SK-N-SH (cell line): ENCODE results near the gene APBB2.

Experiments used
- CTCF ChIP-seq: fragments of 200-600 bp; sonication (generic); IDR thresholded peaks from 2 replicates; pipeline ENCODE4 v1.6.1; 2017; ENCODE audit warnings: antibody characterized with exemption, mild to moderate bottlenecking, moderate library complexity
- EP300 ChIP-seq, 2 experiments: IDR thresholded peaks; 2 replicates each; pipeline versions ENCODE4 v1.4.0 to v1.6.1; 2012; ENCODE audit warnings: borderline replicate concordance in 1 of 2, low read depth in 1 of 2, low read length in 1 of 2
- FOXM1 ChIP-seq: IDR thresholded peaks from 2 replicates; pipeline ENCODE4 v1.4.0; 2012; ENCODE audit warnings: low read depth, mild to moderate bottlenecking
- GABPA ChIP-seq: IDR thresholded peaks from 2 replicates; pipeline ENCODE4 v1.4.0; 2012; ENCODE audit warnings: low read depth, mild to moderate bottlenecking
- MAX ChIP-seq: IDR thresholded peaks from 2 replicates; pipeline ENCODE4 v1.4.0; 2012; ENCODE audit warnings: low read depth
- MXI1 ChIP-seq: IDR thresholded peaks from 2 replicates; pipeline ENCODE4 v1.6.1; 2012; ENCODE audit warnings: mild to moderate bottlenecking, low read depth, low read length, improper control_type of control experiment
- TAF1 ChIP-seq: IDR thresholded peaks from 2 replicates; pipeline ENCODE4 v1.6.1; 2012; ENCODE audit warnings: low read depth, mild to moderate bottlenecking, low read length, moderate library complexity, borderline replicate concordance
- USF2 ChIP-seq: fragments of 150-350 bp; IDR thresholded peaks from 2 replicates; pipeline ENCODE4 v1.6.1; 2017; ENCODE audit warnings: antibody characterized with exemption, low read length, low read depth, borderline replicate concordance
- YY1 ChIP-seq: IDR thresholded peaks from 2 replicates; pipeline ENCODE4 v1.4.0; 2012; ENCODE audit warnings: low read depth, mild to moderate bottlenecking
- TF ChIP-seq, protein P1 (sequence below): IDR thresholded peaks from 2 replicates; pipeline ENCODE4 v1.4.0; 2012; ENCODE audit warnings: low read depth, borderline replicate concordance

DNA sequence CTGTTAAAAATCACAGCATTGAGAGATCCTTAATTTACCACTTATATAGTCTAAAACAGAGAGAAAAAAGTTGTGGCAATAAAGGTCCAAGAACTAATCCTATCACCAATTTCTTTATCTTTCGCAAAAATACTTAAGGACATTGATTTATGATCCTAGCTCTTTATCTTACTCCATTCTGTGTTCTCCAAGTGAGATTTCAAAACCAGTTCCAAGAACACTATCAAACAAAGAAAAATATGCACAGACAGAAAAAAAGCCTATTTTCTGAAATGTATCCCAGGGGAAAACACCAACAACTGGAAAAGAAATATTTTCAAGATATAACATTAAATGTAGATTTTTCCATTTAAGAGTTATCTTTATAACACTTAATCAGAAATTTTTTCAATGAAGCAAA is 172.8 kb downstream of the APBB2 start:
- TF ChIP-seq GABPA = no peak
- no peak for TF ChIP-seq TAF1
- no peak for TF ChIP-seq CTCF
- TF ChIP-seq, protein P1, sequence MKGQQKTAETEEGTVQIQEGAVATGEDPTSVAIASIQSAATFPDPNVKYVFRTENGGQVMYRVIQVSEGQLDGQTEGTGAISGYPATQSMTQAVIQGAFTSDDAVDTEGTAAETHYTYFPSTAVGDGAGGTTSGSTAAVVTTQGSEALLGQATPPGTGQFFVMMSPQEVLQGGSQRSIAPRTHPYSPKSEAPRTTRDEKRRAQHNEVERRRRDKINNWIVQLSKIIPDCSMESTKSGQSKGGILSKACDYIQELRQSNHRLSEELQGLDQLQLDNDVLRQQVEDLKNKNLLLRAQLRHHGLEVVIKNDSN = no peak
- no peak for TF ChIP-seq YY1
- no peak for TF ChIP-seq MAX
- TF ChIP-seq USF2 = no peak
- TF ChIP-seq FOXM1 = no peak
- TF ChIP-seq MXI1 = no peak
- TF ChIP-seq EP300 (IDR thresholded peaks at IDR 0.05; ENCODE audit: borderline replicate concordance in 1 of 2, low read depth in 1 of 2, low read length in 1 of 2) = no peak
